Measurements from ENCODE around the gene MAST4. TPM values are rescaled to one million over a fixed set of nuclear protein-coding genes. Genes with fewer than 3 reads are reported as not detected.

MAST4 gene
- total and polyA plus RNA-seq, 4 donors, result 3.7 to 9.5 (median 6.5) TPM

DNA sequence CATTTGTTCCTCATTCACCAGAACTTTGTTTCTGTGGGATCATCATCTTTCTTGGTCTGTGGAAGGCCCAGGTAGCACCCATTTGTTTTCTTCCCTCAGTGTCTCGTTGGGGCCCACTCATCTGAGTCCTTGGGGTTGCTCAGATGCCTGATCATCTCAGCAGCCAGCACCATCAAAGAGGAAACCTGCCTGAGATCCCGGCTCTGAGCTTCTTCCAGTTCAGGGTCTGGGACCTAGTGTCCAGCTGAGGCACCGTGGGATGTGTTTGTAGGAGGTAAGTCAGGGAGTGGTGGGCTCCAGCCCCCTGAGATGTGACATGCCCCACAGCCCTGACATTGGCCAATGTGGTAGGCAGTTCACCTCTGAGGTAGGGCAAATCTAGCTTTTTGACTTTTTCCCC lies 609.8 kb downstream of the MAST4 start:
- WGBS, result 89% methylated on average over 3 of the region's 3 CpGs
- Histone ChIP-seq H3K4me3 (ENCODE audit: low read depth in 1 of 3, low read length in 3 of 3) (no peak overlapping the region), H3K9me3 (ENCODE audit: control insufficient read depth in 4 of 4, low read length in 3 of 4) (no peaks in the 10 kb centered on the region), H3K27me3 (ENCODE audit: control insufficient read depth in 4 of 4, insufficient read depth in 4 of 4, low read length in 3 of 4) (no peaks in the 10 kb centered on the region), H3K36me3 (ENCODE audit: control insufficient read depth in 4 of 4, insufficient read depth in 3 of 4, low read depth in 1 of 4, low read length in 3 of 4) (no peaks in the 10 kb centered on the region), H3K4me1 (ENCODE audit: control insufficient read depth in 4 of 4, insufficient read depth in 4 of 4, low read length in 3 of 4) (no peaks in the 10 kb centered on the region), H3K9ac (ENCODE audit: low read depth in 1 of 2, low read length in 2 of 2) (no peak overlapping the region), H3K27ac (ENCODE audit: low read depth in 1 of 2, low read length in 2 of 2) (no peak overlapping the region)
- no peak for DNase-seq (ENCODE audit: low spot score)
- TF ChIP-seq JUND (IDR thresholded peaks at IDR 0.05) (no peak), NR2F2 (IDR thresholded peaks at IDR 0.05) (no peak), RAD21 (IDR thresholded peaks at IDR 0.05) (no peak), TAF1 (conservative IDR thresholded peaks at IDR 0.05) (no peak), HNF4A (conservative IDR thresholded peaks at IDR 0.05) (no peak), RXRA (IDR thresholded peaks at IDR 0.05) (no peak), GABPA (IDR thresholded peaks at IDR 0.05 in 1 of 2, conservative IDR thresholded peaks at IDR 0.05 in 1 of 2) (no peak), FOXA1 (IDR thresholded peaks at IDR 0.05) (no peak), HNF4G (IDR thresholded peaks at IDR 0.05) (no peak), YY1 (IDR thresholded peaks at IDR 0.05) (no peak), FOXA2 (IDR thresholded peaks at IDR 0.05) (no peak), SP1 (IDR thresholded peaks at IDR 0.05) (no peak), EGR1 (IDR thresholded peaks at IDR 0.05; ENCODE audit: low read depth in 2 of 2) (no peak)
- TF ChIP-seq, protein P1, sequence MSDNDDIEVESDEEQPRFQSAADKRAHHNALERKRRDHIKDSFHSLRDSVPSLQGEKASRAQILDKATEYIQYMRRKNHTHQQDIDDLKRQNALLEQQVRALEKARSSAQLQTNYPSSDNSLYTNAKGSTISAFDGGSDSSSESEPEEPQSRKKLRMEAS (IDR thresholded peaks at IDR 0.05), result no peak
- TF ChIP-seq, protein P2, sequence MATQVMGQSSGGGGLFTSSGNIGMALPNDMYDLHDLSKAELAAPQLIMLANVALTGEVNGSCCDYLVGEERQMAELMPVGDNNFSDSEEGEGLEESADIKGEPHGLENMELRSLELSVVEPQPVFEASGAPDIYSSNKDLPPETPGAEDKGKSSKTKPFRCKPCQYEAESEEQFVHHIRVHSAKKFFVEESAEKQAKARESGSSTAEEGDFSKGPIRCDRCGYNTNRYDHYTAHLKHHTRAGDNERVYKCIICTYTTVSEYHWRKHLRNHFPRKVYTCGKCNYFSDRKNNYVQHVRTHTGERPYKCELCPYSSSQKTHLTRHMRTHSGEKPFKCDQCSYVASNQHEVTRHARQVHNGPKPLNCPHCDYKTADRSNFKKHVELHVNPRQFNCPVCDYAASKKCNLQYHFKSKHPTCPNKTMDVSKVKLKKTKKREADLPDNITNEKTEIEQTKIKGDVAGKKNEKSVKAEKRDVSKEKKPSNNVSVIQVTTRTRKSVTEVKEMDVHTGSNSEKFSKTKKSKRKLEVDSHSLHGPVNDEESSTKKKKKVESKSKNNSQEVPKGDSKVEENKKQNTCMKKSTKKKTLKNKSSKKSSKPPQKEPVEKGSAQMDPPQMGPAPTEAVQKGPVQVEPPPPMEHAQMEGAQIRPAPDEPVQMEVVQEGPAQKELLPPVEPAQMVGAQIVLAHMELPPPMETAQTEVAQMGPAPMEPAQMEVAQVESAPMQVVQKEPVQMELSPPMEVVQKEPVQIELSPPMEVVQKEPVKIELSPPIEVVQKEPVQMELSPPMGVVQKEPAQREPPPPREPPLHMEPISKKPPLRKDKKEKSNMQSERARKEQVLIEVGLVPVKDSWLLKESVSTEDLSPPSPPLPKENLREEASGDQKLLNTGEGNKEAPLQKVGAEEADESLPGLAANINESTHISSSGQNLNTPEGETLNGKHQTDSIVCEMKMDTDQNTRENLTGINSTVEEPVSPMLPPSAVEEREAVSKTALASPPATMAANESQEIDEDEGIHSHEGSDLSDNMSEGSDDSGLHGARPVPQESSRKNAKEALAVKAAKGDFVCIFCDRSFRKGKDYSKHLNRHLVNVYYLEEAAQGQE (IDR thresholded peaks at IDR 0.05), result no peak
- TF ChIP-seq, protein P3, sequence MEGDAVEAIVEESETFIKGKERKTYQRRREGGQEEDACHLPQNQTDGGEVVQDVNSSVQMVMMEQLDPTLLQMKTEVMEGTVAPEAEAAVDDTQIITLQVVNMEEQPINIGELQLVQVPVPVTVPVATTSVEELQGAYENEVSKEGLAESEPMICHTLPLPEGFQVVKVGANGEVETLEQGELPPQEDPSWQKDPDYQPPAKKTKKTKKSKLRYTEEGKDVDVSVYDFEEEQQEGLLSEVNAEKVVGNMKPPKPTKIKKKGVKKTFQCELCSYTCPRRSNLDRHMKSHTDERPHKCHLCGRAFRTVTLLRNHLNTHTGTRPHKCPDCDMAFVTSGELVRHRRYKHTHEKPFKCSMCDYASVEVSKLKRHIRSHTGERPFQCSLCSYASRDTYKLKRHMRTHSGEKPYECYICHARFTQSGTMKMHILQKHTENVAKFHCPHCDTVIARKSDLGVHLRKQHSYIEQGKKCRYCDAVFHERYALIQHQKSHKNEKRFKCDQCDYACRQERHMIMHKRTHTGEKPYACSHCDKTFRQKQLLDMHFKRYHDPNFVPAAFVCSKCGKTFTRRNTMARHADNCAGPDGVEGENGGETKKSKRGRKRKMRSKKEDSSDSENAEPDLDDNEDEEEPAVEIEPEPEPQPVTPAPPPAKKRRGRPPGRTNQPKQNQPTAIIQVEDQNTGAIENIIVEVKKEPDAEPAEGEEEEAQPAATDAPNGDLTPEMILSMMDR (IDR thresholded peaks at IDR 0.05; ENCODE audit: low read depth, low read length, missing input control), result no peak
- TF ChIP-seq, protein P4, sequence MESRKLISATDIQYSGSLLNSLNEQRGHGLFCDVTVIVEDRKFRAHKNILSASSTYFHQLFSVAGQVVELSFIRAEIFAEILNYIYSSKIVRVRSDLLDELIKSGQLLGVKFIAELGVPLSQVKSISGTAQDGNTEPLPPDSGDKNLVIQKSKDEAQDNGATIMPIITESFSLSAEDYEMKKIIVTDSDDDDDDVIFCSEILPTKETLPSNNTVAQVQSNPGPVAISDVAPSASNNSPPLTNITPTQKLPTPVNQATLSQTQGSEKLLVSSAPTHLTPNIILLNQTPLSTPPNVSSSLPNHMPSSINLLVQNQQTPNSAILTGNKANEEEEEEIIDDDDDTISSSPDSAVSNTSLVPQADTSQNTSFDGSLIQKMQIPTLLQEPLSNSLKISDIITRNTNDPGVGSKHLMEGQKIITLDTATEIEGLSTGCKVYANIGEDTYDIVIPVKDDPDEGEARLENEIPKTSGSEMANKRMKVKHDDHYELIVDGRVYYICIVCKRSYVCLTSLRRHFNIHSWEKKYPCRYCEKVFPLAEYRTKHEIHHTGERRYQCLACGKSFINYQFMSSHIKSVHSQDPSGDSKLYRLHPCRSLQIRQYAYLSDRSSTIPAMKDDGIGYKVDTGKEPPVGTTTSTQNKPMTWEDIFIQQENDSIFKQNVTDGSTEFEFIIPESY (IDR thresholded peaks at IDR 0.05), result no peak
- TF ChIP-seq, protein P5, sequence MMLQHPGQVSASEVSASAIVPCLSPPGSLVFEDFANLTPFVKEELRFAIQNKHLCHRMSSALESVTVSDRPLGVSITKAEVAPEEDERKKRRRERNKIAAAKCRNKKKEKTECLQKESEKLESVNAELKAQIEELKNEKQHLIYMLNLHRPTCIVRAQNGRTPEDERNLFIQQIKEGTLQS (IDR thresholded peaks at IDR 0.05), result no peak

Measured in liver (tissue), 9 donors.